KBM-7 (cell line): Measurements from ENCODE around the gene MRPL30.
"Not testable (repeated sequence)": the region's sequence is repeated elsewhere in the genome, so short reads cannot be mapped to it uniquely, and the experiment has no call there.

Source experiments
- DNase-seq: peaks from one replicate; pipeline ENCODE4 v3.0.0-alpha.2; 2015
- in situ Hi-C: fragments of 300-500 bp; cut with MboI; formaldehyde crosslinking; loops from 2 replicates; pipeline ENCODE4 v1.14.3; 2020; ENCODE audit warnings: low sequenced_read_pairs, low pct_unique_long_range_greater_than_20kb, mixed read lengths

Gene MRPL30

GRCh38 chr2:99181624-99182000 lies 628 bp downstream of the MRPL30 start:
- no peak for DNase-seq
- in situ Hi-C loops, result no loop called here

GRCh38 chr2:99183025-99183424 lies 2.0 kb downstream of the MRPL30 start:
- DNase-seq, result no peak
- in situ Hi-C loops, result no loop called here

GRCh38 chr2:99184811-99185210 lies 3.8 kb downstream of the MRPL30 start:
- DNase-seq, result no peak
- in situ Hi-C loops, result no loop called here

- no peak for DNase-seq
- in situ Hi-C loops, result no loop called here
These were observed 6.0 kb downstream of the MRPL30 start for GRCh38 chr2:99187011-99187410.

- in situ Hi-C loops, result no loop called here
These were observed 7.4 kb downstream of the MRPL30 start for GRCh38 chr2:99188357-99188756.

GRCh38 chr2:99190548-99190947 lies 9.6 kb downstream of the MRPL30 start:
- DNase-seq, result no peak
- in situ Hi-C loops, result no loop called here

More at GRCh38 chr2:99188357-99188756, 7.4 kb downstream of the MRPL30 start:
- DNase-seq, result no peak

GRCh38 chr2:99192364-99192763 lies 11.4 kb downstream of the MRPL30 start:
- in situ Hi-C loops, DNase-seq: not testable (repeated sequence)

- in situ Hi-C loops, result no loop called here
- no peak for DNase-seq
These were observed 17.3 kb downstream of the MRPL30 start for GRCh38 chr2:99198103-99198841.

GRCh38 chr2:99200076-99200800 lies 19.3 kb downstream of the MRPL30 start:
- in situ Hi-C loops, result no loop called here
- no peak for DNase-seq

GRCh38 chr2:99201959-99202678 lies 21.1 kb downstream of the MRPL30 start:
- in situ Hi-C loops, result no loop called here
- no peak for DNase-seq

- in situ Hi-C loops, result no loop called here
- no peak for DNase-seq
These were observed 24.5 kb downstream of the MRPL30 start for GRCh38 chr2:99205491-99205890.

- DNase-seq, result no peak
- in situ Hi-C loops, result no loop called here
These were observed 35.1 kb downstream of the MRPL30 start for GRCh38 chr2:99216096-99216495.

- in situ Hi-C loops, result no loop called here
- peak; percentile 59 for DNase-seq
These were observed 37.0 kb downstream of the MRPL30 start for GRCh38 chr2:99217929-99218501.

- not testable (repeated sequence) for DNase-seq
These were observed 52.2 kb downstream of the MRPL30 start for GRCh38 chr2:99233177-99233576.

GRCh38 chr2:99238599-99238998 lies 57.6 kb downstream of the MRPL30 start:
- DNase-seq, result no peak
- in situ Hi-C loops, result no loop called here

More at GRCh38 chr2:99233177-99233576, 52.2 kb downstream of the MRPL30 start:
- in situ Hi-C loops, result not testable (repeated sequence)

- in situ Hi-C loops, result no loop called here
- DNase-seq, result no peak
These were observed 59.4 kb downstream of the MRPL30 start for GRCh38 chr2:99240431-99240830.

- in situ Hi-C loops, result no loop called here
- DNase-seq, result no peak
These were observed 61.2 kb downstream of the MRPL30 start for GRCh38 chr2:99242151-99242550.
